Skin epidermis (tissue), 12 donors: ENCODE data around the gene RBM20.
"Not testable (repeated sequence)": the region's sequence is repeated elsewhere in the genome, so short reads cannot be mapped to it uniquely, and the experiment has no call there.

Experiments
- H3K27ac ChIP-seq, 21 experiments: fragments of 200-600 bp; sonication (generic) in 11 of 21; one replicate each; pipeline ENCODE4 v1.5.0; 2020; ENCODE audit warnings: mild to moderate bottlenecking in 3 of 21, inconsistent platforms in 2 of 21, moderate library complexity in 2 of 21
- H3K4me3 ChIP-seq, 7 experiments: fragments of 200-600 bp; sonication (generic) in 2 of 7; one replicate each; pipeline ENCODE4 v1.5.0; 2020; ENCODE audit warnings: inconsistent platforms in 2 of 7, mild to moderate bottlenecking in 2 of 7, moderate library complexity in 1 of 7

The RBM20 gene

DNA sequence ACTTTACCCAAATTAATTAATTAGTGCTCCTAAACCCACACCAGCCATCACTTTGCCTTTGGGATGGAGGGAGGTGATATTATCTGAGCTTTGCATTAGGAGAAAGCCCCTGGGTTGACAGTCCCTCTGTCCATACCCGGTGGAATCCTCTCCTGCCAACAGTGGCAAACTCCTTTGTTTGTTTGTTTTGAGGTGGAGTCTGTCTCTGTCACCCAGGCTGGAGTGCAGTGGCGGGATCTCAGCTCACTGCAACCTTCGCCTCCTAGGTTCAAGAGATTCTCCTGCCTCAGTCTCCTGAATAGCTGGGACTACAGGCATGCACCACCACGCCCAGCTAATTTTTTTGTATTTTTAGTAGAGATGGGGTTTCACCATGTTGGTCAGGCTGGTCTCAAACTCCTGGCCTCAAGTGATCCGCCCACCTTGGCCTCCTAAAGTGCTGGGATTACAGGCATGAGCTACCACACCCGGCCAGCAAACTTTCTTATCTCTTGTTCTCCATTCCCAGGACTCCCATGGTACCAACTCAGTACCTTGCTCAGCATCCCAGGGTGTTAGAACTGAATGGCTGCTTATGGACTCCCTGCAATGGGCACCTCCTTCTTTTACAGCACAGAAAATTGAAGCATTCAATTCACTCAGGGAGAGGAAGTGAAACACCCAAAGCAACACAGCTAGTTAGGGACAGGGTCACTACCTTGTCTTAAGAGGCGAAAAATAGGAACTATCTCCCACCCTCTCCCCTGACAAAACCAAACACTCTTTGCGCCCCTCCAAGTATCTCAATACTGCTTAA lies 223.1 kb downstream of the RBM20 start:
- H3K27ac ChIP-seq: peak overlapping the region in 19 of 21 experiments; percentile 8 to 100 (median 87)
- H3K4me3 ChIP-seq: not testable (repeated sequence)

DNA sequence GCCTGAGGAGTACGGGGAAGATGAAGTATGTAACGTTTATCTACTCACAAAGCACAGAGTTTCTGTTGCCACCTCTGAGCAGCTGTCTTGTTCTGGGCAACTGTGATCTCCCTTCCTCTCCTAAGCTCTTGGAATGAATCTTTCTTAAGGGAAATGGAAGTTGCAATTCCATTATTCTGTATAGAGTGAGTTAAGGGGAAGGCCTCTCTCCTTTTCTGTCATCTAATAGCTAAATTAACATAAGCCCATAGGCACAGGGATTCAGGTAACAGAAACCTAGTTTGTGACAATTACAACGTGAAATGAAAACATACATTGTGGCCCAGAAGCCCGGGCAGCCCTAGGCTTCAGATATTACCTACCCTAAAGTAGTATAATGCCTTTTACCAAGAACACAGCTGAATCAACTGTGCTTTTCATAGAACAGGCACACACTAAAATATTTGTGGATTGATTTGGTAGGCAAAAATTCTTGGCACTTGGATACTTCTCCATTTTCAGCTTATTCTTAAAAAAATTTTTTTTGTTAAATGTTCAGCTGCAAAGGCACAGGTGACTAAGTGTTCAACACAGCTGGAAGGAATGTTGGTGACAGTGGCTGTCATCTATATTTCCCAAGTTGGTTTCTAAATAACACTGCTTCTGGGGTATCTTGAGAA lies 223.8 kb downstream of the RBM20 start:
- H3K27ac ChIP-seq: peak overlapping the region in 19 of 21 experiments; percentile 8 to 100 (median 50)

DNA sequence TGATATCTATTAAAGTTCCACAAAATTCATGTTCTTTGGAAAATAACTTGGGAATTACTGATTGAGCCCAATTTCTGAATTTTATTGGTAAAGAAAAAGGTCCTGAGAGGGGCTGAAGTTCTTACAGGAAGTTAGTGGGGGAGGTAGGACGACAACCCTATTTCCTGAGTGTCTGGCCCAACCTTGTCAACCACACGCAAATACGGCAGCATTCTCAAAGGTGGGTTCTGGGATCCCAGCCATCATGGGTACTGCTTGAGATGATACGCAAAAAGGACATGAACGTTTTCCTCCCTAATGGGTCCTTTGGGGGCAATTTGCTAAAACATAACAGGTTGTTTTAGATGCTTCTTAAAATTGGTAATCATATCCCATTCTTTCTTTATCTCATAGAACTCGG lies 224.8 kb downstream of the RBM20 start:
- H3K27ac ChIP-seq: peak overlapping the region in 14 of 21 experiments; percentile 12 to 100 (median 94)

More for the DNA sequence above, 223.8 kb downstream of the RBM20 start:
- no peak overlapping the region for H3K4me3 ChIP-seq

DNA sequence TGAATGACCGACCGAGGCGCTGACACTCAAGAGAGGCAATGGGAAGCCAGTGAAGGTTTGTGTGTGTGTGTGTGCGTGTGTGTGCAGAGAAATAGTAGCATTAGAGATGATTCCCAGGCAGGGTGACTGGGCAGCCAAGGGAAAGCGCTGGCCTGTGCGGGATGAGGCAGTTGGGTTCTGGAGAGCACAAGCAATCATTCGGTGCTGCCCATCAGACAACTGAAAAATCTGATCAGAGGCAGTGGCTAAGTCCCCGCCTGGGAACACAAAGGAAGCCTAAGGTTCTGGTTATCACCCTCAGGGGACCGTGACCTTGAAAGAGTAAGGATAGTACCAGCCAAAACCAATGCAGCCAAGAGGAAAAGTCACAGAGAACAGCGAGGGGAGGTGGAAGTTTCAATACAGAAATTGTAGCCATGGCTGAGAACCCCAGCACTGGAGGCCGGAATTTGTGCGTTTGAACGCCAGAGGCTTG lies 226.7 kb downstream of the RBM20 start:
- Histone ChIP-seq H3K4me3 (peak overlapping the region in 6 of 7 experiments; percentile 67 to 100 (median 82)), H3K27ac (peak overlapping the region in 20 of 21 experiments; percentile 92 to 100 (median 98))

More for the DNA sequence above, 224.8 kb downstream of the RBM20 start:
- H3K4me3 ChIP-seq: no peak overlapping the region

DNA sequence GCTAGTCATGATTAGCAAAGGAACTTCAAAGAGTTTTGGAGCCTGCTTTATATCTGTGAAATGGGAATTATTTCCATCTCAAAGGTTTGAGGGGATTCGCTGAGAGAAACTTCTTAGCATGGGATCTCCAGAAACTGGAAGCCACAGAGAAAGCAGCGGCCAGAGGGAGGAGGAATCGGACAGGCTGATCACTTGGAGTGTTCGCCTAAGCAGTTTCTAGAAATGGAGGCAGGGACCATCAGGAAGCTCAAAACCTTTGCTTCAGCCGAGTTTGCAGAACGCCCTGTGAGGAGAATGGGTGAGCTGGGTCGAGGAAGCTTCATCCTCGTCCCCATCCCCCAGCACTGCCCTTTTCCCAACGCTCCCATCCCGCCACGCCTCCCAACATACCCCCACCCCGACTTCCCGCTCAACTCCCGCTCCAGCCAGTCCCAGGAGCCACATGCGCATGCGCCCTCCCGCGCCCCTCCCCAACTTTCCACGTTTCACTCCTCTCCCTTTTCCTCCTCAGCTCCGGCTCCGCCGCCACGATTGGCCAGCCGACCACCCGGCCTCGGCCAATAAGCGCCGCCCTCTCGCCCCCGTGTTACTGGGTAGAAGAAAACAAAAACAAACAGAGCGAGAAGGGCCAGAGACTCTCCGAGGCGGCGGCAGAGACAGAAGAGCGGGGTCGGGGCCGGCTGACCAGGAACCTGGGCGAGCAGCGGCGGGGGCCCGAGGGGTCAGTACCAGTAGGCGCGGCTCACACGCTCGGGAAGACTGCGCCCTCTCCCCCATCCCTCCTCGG lies 227.4 kb downstream of the RBM20 start, which contains the start of gene PDCD4:
PDCD4 (plus strand) TSS at position 631 of the 787 bp plus-strand sequence. CDS start 4,100 bp downstream, outside the sequence.
- peak within 1 kb of the TSS; percentile 67 to 100 (median 83) for H3K4me3 ChIP-seq
- peak within 1 kb of the TSS; percentile 92 to 100 (median 98) for H3K27ac ChIP-seq

DNA sequence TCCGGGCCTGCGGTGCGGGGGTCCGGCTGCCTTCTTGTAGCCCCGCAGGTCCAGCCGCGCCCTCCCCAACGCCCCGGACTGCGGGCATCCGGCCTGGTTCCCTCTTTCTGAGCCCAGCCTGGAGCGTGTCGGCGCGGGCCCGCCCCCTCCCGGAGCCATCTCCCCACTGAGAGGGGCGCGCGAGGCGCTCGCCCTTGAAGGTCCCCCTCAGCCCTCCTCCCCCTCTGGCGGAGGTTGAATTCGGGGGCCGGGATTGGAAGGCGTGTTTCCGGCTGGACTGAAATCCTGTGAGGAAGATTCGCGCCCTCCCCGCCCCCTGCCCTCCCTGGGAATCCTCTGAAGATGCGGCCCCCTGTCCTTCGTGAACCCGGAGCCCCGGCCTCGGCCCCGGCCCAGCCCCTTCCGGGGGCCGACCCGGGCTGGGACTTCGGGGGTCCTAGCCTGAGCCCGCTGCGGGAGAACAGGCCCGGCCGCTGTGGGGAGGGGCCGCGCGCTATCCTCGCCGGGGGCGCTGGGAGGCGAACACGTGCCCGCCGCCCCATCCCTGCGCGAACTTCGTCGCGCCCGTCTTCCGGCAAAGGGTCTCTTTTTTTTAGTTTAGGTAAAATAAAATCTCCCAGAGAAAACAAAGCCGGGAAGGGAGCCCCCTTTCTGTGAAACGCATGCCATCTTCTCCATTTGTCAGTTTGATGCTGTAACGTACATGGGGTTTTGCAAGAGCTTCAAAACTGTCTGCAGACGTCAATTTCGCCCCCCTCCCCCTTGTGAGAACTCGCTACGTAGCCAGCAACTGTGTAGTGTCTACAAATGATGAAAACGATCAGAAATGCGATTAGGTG lies 228.2 kb downstream of the RBM20 start:
- H3K4me3 ChIP-seq: peak overlapping the region; percentile 67 to 100 (median 83)
- H3K27ac ChIP-seq: peak overlapping the region; percentile 92 to 100 (median 98)

DNA sequence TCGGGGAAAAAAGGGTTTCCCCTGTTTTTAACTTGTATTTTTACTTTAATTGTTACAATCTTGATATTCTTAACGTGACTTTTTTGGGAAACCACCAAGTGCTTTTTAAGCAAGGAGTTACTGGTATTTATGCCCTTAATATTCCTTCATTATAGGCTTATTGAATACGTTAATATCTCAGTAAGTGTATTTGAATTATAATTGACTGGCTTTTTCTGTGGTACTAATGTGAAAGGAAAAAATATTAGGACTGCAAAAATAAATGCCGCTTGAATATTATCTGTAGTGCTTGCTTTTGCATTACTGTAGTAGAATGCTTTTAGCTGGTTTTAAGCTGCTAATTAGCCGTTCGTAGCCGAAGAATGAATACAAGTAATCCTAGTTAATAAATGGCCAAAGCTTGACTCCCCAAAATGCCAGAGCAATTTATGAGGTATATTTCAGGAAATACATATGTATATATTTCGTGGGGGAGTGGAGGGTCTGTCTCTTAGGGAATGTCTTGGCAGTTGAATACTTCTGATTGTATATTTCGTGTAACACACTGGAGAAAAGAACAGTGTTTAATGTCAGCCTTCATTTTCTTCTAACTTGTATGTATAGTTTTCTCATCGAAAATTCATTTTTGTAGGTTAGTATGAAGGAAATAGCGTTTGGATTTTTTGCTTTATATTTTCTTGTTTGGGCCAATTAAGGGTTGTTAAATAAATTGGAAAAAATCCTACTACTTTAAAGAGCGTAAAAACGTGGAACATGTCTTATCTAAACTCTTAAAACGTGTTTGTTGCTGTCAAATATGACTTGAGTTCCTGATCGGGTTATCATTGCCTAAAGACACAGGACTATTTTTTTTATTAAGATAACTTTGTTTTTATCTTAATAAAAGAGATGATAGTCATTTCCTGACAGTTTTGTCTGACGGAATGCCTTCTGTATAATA lies 229.1 kb downstream of the RBM20 start:
- Histone ChIP-seq H3K4me3 (peak overlapping the region; percentile 67 to 100 (median 83)), H3K27ac (peak overlapping the region in 20 of 21 experiments; percentile 92 to 100 (median 98))

DNA sequence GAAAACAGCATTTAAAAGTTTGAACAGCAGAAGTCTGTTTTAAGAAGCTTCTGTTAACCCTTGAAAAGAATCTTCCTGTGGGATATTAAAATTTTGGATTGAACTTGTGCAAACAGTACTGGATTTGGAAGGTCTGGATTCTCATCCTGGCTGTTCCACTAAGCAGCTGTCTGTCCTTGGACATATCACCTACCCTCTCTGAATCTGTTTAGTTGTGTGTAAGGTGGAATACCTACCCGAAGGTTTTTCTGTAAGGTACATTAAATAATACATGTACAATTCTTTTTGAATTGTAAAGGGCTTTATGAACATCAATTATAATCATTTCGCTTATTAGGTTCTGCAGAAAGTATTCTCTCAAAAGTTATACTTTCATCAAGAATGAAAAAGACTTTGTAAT lies 229.8 kb downstream of the RBM20 start:
- peak overlapping the region; percentile 67 to 100 (median 83) for H3K4me3 ChIP-seq
- peak overlapping the region in 12 of 21 experiments; percentile 50 to 100 (median 98) for H3K27ac ChIP-seq

DNA sequence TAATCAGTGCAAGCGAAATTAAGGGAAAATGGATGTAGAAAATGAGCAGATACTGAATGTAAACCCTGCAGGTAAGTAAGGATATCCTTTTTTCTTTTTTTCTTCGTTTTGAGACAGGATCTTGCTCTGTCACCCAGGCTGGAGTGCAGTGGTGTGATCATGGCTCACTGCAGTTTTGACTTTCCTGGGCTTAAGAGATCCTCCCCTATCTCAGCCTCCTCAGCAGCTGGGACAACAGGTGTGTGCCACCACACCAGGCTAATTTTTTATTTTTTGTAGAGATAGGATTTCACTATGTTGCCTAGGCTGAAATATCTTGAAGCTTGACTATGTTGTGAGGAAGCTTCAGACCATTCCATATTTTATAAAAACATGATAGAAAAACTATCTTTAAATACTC lies 231.9 kb downstream of the RBM20 start:
- H3K27ac ChIP-seq: peak overlapping the region in 2 of 21 experiments; percentile 31 to 49
- H3K4me3 ChIP-seq: no peak overlapping the region

DNA sequence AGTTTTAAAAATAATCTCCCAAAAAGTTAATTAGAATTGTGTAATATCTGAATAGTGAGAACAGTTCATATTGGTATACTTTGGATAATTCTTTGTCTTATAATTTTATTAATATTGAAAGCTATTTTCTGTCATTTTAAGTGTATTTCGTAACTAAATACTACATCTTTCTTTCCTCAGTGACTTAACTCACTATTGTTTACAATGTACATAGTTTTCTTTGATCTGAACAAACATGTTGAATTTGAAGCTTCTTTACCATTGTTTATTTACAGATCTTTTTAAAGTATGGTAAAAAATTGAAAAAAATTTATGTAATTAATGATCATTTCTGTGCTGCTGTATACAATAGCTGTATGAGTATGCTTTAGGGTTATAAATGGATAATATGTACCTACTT lies 232.7 kb downstream of the RBM20 start:
- Histone ChIP-seq H3K27ac (peak overlapping the region in 1 of 21 experiments; percentile 2), H3K4me3 (no peak overlapping the region)

DNA sequence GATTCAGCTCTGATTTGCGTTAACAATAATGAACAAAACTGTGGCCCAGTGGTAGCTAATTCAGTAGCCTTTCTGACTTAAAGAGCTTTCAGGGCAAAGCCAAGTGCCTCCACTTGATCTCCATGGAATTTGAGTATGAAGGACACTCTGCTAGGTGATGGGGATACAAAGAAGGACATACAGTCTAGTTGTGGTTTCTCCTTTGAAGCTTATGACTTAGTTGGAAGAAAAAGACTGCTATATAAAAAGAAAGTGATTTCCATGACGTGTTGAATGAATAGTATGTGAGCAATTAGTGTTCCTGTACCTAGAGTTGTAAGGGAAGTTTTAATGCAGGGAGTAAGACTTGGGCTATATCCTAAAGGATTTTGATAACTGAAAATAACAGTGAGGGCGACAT lies 235.9 kb downstream of the RBM20 start:
- H3K27ac ChIP-seq: peak overlapping the region in 2 of 21 experiments; percentile 12 to 34

DNA sequence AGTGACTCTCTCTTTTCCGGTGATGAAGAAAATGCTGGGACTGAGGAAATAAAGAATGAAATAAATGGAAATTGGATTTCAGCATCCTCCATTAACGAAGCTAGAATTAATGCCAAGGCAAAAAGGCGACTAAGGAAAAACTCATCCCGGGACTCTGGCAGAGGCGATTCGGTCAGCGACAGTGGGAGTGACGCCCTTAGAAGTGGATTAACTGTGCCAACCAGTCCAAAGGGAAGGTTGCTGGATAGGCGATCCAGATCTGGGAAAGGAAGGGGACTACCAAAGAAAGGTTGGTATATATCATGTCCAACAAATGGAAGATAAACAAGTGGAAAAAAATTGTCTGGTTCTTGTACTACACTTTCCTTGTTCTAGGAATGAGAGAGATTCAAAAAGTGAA lies 237.1 kb downstream of the RBM20 start:
- Histone ChIP-seq H3K4me3 (no peak overlapping the region), H3K27ac (peak overlapping the region in 1 of 21 experiments; percentile 13)

More for the DNA sequence above, 235.9 kb downstream of the RBM20 start:
- H3K4me3 ChIP-seq: no peak overlapping the region

DNA sequence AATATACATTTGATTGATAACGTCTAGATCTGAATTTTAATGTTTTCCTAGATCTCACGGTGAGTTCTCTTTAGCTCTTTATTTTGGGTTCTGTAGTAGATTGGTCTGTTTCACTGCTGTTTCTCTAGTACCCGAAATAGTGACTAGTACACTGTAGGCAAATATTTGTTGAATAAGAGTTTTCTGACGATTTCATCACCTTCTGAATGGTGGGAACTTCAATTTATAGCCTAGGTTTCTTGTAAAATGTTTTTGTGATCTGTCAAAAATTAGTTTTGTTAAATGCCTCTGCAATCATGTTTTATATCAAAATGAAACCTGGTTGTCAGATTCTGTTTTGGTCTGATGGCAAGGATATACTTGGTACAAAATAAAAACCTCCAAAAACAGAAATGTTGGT lies 237.8 kb downstream of the RBM20 start:
- Histone ChIP-seq H3K27ac (peak overlapping the region in 1 of 21 experiments; percentile 13), H3K4me3 (no peak overlapping the region)

DNA sequence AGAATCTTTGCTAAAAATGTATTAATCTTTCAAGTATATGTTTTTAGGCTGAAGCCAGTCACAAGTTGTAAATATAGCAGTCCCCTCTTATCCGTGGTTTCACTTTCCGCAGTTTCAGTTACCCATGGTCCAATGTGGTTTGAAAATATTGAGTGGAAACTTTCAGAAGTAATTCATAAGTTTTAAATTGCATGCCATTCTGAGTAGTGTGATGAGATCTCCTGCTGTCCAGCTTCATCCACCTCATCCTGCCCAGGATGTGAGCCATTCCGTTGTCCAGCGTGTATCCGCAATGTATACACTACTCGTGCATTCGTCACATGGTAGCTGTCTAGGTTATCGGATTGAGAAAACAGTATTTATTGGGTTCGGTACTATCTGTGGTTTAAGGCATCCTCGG lies 239.8 kb downstream of the RBM20 start:
- peak overlapping the region in 1 of 21 experiments; percentile 5 for H3K27ac ChIP-seq
- no peak overlapping the region for H3K4me3 ChIP-seq

DNA sequence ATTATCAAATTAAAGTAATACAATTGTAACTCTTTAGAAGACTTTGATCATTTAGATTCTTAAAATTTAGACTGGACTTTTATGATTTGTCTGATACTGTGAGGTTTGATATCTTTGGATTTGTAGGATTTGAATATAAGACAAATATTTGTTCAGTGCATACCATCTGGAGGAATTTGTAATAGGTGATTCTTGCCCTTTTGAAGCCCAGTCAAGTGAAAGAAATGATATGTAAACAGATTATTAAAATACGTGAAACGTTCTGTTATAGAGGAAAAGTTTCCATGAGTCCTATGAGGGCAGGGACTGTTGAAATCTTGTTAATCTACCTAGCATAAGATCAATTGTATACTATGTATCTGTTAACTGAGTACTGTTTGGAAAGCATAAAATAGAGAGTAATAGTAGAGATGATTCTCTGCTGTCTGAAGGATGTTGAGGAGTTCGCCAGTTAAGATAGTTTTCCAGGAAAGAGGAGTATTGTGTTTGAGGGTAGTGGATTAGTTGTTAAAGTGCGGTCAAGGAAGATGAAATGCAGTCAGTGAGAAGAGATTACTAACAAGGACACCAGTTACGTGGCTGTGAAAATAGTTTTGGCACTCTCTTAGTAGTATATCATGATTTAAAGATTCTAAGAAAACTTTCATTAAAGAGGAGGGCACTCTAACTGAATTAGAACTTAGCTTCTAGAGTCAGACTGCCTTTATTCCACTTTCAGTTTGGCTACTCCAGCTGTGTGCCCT lies 242.0 kb downstream of the RBM20 start:
- Histone ChIP-seq H3K4me3 (no peak overlapping the region), H3K27ac (peak overlapping the region in 1 of 21 experiments; percentile 17)

DNA sequence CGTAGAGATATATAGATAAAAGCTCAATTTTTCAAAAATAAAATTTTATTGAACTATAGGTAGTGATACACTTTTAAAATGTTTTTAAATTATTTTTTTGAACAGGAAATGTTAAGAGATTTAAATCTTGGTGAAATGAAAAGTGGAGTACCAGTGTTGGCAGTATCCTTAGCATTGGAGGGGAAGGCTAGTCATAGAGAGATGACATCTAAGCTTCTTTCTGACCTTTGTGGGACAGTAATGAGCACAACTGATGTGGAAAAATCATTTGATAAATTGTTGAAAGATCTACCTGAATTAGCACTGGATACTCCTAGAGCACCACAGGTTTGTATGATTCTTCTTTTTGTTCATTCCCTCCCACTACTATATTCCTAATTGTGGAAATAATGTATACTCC lies 243.4 kb downstream of the RBM20 start:
- Histone ChIP-seq H3K4me3 (no peak overlapping the region), H3K27ac (no peak overlapping the region)
